Activated CD4-positive, alpha-beta T cell treated with anti-CD3 and anti-CD28 coated beads, Interleukin-2, amount 50 U/mL, for 16 hours (primary cell): Measurements from ENCODE around the gene EPHA4.
"Not testable (repeated sequence)": the region's sequence is repeated elsewhere in the genome, so short reads cannot be mapped to it uniquely, and the experiment has no call there.

Experiments
- DNase-seq: peaks from one replicate; pipeline ENCODE4 v3.0.0-alpha.2; 2020

EPHA4 gene

GRCh38 chr2:221532641-221533040 is 39.5 kb downstream of the EPHA4 start:
- no peak for DNase-seq

GRCh38 chr2:221530653-221531037 is 41.5 kb downstream of the EPHA4 start:
- DNase-seq, result no peak

- DNase-seq, result no peak
These were observed 42.0 kb downstream of the EPHA4 start for GRCh38 chr2:221529943-221530652.

- no peak for DNase-seq
These were observed 42.7 kb downstream of the EPHA4 start for GRCh38 chr2:221529177-221529942.

GRCh38 chr2:221527776-221528309 is 44.3 kb downstream of the EPHA4 start:
- no peak for DNase-seq

GRCh38 chr2:221524158-221524557 is 47.9 kb downstream of the EPHA4 start:
- no peak for DNase-seq

GRCh38 chr2:221521233-221521845 is 50.8 kb downstream of the EPHA4 start:
- DNase-seq, result no peak

GRCh38 chr2:221518935-221519625 is 53.0 kb downstream of the EPHA4 start:
- DNase-seq, result peak; percentile 16

- DNase-seq, result peak; percentile 78
These were observed 53.7 kb downstream of the EPHA4 start for GRCh38 chr2:221518201-221518934.

- DNase-seq, result peak; percentile 91
These were observed 54.4 kb downstream of the EPHA4 start for GRCh38 chr2:221517696-221518151.

- no peak for DNase-seq
These were observed 54.9 kb downstream of the EPHA4 start for GRCh38 chr2:221517146-221517695.

- DNase-seq, result no peak
These were observed 56.2 kb downstream of the EPHA4 start for GRCh38 chr2:221515864-221516263.

GRCh38 chr2:221514305-221515040 is 57.6 kb downstream of the EPHA4 start:
- no peak for DNase-seq

GRCh38 chr2:221513232-221513631 is 58.9 kb downstream of the EPHA4 start:
- no peak for DNase-seq

- not testable (repeated sequence) for DNase-seq
These were observed 60.8 kb downstream of the EPHA4 start for GRCh38 chr2:221511325-221511724.

GRCh38 chr2:221506469-221506868 is 65.6 kb downstream of the EPHA4 start:
- DNase-seq, result no peak

GRCh38 chr2:221505605-221506004 is 66.5 kb downstream of the EPHA4 start:
- DNase-seq, result no peak

- no peak for DNase-seq
These were observed 67.2 kb downstream of the EPHA4 start for GRCh38 chr2:221504905-221505304.

GRCh38 chr2:221503965-221504364 is 68.1 kb downstream of the EPHA4 start:
- DNase-seq, result no peak

- DNase-seq, result no peak
These were observed 69.7 kb downstream of the EPHA4 start for GRCh38 chr2:221502270-221503010.
